ENCODE data around the gene PDE4B.

- TF ChIP-seq TARDBP (IDR thresholded peaks at IDR 0.05; ENCODE audit: borderline replicate concordance) = no peak
- TF ChIP-seq PBX3 (IDR thresholded peaks at IDR 0.05; ENCODE audit: insufficient replicate concordance, low read depth, low read length) = no peak
- no peak for TF ChIP-seq CTCF (IDR thresholded peaks at IDR 0.05 in 2 of 3, conservative IDR thresholded peaks at IDR 0.05 in 1 of 3; ENCODE audit: control insufficient read depth in 2 of 3, extremely low read depth in 1 of 3, insufficient read depth in 1 of 3, low read depth in 3 of 3, low read length in 3 of 3)
Observed at GRCh38 chr1:66302815-66303214, 510.1 kb downstream of the PDE4B start.

All from GM12878 (cell line).